ENCODE measurements around the gene LYPD1.

LYPD1 gene

DNA sequence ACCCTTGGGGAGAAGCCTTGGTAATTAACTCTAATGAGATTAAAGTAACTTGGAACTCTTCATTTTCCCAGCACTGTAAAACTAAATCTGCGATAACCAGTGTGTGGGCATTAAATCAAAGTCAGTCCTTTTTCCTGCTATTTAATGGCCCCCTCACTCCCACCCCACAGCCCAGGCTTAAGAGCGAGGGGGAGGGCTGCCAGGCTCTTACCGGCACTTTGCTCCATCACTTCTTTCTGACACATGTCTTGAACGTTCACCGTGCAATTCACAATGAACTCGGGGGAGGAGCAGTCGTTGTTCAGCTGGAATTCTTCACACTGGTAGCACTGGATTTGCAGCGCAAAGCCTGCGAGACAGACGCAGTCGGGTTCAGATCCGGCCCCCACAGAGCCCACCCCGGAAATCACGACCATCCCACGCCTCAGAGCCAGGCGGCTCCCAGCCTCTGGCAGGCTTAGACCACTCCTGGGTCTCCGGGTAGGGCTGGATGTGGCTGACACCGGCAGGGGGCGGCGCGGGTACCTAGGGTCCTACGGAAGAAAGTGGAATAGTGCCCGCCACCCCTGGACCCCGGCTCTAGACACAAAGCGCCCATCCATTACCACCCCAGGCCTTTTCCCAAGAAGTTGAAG, 1.7 kb downstream of the LYPD1 start:
- DNase-seq: no peak

DNA sequence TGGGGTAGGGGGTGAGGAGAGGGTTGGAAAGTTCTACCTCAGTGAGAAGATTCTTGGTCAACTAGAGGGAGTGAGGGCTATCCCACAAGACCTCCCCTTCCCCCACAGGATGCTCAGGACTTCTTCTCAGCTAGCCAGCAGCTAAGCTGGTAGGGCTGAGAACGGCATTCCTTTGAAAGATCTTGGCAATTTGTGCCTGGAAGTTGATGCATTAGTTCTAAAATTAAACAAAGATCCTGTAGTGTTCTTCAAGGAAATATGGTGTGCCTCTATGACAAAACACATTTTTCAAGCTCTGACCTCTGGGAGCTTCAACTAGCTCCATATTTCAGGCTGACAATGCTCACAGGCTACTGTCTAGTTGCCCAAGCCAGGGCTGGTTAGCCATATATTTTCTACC, 2.3 kb downstream of the LYPD1 start:
- DNase-seq: no peak

DNA sequence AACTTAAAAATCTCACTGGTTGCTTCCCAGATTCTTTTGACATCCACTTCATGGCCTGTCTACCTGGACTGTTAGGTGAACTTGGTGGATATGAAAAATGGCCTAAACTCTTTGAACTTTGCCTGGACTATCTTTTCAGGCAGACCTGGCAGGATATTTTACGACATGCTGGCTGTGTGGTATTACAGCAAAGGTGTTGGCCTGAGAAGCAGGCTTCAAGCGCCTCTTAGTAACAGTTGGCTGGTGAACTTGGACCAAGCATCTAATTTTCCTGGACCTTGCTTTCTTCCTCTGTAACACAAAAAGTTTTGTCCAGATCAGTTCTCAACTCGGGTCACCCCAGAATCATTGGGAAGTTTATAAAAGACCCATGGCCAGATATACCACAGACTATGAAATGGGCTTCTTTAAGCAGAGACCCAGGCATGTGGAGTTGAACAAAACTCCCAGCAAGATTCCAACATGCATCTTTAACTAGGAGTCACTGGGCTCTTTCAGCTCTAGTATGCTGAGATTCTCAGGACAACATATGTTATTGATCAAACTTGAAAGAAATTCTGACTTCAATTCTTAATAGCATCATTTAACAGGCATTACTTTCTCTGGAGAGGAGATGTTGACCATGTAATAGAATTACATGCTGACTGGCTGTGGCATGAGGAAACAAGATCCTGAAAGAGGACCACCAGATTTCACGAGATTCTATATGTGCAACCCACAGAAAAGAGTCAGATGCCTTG, 4.4 kb downstream of the LYPD1 start:
- DNase-seq: no peak

DNA sequence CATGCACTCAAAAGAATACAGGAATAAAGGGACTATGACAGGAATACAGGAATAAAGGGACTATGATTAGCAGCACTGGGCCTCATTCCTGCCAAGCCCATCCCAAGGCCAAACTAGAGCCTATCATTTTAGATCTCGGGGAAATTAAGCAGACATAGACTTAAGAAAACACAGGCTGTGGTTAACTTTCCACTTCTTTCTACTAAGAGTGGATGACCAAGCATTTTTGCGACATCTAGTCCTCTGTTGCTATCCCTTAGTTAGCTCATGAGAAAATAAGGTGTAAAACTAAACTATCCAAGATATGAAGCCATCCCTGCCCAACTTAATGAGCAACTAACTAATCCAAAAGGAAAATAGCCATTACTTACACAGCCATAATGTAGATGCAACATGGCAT, 5.9 kb downstream of the LYPD1 start:
- DNase-seq: no peak

GRCh38 chr2:132662732-132663131, 7.3 kb downstream of the LYPD1 start:
- DNase-seq: no peak

GRCh38 chr2:132659331-132659730, 10.7 kb downstream of the LYPD1 start:
- DNase-seq: no peak

GRCh38 chr2:132656266-132656975, 13.6 kb downstream of the LYPD1 start:
- DNase-seq: no peak

- DNase-seq: no peak
Observed at GRCh38 chr2:132654968-132655367, 15.0 kb downstream of the LYPD1 start.

DNA sequence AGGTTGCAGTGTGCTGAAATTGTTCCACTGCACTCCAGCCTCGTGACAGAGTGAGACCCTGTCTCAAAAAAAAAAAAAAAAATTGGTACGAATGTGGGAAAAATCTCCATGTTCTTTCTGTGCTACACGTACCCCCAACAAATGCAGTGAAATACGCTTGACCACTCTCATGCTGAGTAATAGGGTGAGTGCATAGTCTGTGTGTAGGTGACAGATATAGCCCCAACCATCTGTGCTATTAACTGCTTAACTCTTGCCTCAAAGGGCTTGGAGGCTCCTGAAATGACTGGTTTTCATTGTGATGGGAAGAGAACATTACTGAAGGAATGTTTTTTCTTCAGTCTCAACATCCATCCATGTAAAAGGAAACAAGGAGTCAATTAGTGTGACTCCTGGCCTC, 15.7 kb downstream of the LYPD1 start:
- no peak for DNase-seq

DNA sequence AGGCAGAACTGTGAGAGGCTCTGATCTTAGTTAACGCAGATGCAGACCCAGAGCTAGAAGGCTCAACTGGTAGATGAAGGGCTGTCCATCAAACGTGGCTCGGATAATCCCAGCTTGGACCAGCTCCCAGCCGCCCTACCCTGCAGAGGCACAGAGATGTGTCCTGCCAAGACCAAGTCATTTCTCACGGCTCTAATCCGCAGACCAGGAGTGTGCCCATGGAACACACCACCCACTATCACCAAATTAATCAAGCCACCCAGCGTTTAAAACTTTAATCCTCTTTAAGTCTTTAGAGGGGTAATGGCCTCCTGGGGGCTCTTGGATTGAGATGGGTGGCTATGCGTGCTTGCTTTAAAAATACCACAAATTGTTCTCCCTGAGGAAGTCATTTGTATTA, 17.5 kb downstream of the LYPD1 start:
- DNase-seq: no peak

DNA sequence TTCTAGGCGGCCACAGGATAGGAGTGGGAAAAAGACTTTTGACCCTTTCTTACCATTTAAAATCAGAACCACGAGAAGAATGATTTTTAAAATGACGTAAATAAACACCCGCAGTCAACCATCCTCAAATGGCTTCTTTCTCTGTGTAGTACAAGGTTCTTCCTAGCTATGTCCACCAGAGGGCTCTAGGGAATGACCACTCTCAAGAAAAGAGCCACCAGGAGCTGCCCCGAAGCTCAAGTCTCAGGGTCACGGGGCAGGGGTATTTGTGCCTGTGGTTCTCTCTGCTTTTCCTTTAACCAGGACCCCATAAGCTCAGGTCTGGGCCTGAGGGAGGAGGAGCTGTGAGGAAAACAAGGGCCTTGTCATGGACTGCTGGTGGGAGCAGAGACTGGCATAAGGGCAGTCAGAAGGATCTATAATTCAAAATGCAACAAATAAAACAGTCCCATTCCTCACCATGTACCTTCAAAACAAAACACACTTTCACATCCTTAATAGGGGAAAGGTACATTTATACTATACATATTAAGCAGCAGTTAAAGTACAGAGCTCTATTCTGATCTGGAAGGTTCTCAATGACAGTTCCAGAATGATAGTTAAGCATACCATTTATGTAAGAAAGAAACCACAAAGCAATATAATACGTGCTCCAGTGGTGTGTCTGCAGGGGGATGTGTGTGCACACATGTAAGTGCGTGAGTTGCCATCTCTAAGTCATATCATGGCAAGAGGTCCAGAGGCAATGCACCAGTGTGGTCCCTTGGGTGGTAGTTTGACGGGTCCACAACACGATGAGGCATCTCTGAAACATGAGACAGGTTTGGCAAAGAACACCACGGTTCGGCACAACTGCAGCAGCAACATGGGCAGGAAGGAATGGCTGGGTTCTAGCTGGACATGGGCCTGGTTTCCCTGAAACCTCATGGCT, 18.6 kb downstream of the LYPD1 start:
- no peak for DNase-seq

- DNase-seq: no peak
Observed at GRCh38 chr2:132646540-132647108, 23.4 kb downstream of the LYPD1 start.

DNA sequence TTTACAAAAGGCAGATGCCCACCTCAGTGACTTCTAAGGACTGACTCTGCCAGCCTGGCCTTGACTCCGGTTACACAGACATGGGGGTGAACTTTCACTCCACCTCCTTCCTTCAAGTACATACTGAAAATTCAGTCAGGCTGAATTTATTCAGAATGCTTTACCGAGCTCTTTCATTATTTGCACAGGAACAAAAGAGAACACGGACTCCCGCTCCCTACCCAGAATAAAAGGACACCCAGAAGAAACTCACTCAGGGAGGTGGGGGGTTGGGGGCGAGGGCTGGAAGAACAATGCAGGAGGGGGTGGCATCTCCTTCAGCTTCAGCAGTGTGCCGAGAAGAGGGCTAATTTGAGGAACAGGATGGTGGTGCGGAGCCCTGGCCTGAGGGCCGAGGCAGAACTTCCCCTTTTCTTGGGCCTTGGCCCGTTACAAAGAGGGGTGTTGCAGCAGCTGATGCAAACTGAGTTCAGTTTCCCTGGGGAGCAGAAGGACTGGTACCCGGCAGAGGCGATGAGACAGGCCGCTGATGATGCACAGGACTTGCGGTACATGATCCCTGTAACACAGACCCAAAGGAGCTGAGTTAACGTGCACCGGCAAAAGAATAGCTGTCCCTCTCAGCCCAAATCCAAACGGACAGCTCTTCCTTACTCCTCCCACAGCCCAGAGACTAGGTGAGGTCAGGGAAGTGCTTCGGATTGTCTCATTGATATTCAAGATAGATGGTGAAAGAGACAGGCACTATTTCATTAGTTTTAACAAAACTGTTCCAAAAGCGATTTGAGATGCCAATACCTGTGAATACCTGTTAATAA, 24.1 kb downstream of the LYPD1 start:
- DNase-seq: no peak

- no peak for DNase-seq
Observed at GRCh38 chr2:132645176-132645575, 24.8 kb downstream of the LYPD1 start.

- no peak for DNase-seq
Observed at GRCh38 chr2:132642415-132642814, 27.6 kb downstream of the LYPD1 start.

GRCh38 chr2:132641819-132642218, 28.2 kb downstream of the LYPD1 start:
- no peak for DNase-seq

DNA sequence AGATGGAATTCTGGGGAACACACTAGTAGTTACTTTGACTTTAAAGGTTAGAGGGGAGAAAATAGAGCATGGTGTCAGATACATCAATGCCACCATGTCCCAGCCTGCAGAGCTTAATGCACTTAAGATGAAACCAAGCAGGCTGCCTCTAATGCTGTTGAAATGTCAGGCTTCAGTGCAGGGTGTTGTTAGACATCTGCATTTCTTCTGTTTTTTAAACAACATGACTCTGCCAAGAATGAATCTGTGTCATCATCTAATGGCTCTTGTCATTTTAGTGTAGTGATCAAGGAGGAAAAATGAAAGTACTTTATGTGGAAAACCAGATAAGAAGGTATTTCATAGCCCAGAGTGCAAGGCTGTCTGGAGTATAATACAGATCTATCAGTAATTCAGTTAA, 29.9 kb downstream of the LYPD1 start:
- DNase-seq: no peak

- no peak for DNase-seq
Observed at GRCh38 chr2:132638313-132639040, 31.5 kb downstream of the LYPD1 start.

DNA sequence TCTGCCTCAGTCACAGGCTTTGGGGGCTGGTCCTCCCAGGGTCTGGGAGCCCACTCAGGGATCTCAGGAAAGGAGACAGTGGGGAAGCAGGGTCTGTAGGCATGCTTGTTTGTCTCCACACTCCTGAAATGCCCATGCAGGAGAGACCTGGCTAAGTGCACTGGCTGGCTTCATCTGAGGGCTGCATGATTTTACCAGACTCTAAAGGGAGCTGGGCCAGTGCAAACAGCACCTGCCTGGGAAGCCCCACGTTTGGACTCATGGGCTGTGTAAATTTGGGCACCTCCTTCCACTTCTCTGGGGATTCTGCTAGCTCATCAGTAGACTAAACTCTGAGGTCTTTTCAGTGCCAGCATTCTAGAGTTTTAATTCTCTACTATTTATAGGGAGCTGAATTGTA, 33.7 kb downstream of the LYPD1 start:
- no peak for DNase-seq

DNA sequence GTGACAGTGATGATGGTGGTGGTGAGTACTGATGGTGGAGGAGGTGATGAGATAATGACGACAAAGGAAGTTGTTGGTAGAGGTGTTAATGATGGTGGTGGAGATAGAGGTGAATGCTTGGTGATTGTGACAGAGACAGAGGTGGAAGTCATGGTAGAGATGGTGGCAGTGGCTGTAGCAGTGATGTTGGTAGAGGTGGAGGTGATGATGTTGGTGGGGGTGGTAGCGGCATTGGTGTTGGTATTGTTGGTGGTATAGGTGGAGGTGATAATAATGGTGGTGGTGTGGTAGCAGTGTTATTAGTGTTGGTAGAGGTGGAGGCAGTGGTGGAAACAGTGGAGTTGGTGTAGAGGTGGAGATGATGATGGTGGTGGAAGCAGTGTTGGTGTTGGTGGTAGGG, 36.4 kb downstream of the LYPD1 start:
- no peak for DNase-seq

- DNase-seq: no peak
Observed at GRCh38 chr2:132632000-132632649, 37.9 kb downstream of the LYPD1 start.

Measured in activated T-cell treated with anti-CD3 and anti-CD28 coated beads, Interleukin-2, amount 50 U/mL, for 1 hour (primary cell).